ENCODE results near the gene AKAP9.

GRCh38 chr7:92141161-92141560 is 200.5 kb downstream of the AKAP9 start:
- TF ChIP-seq CTCF (IDR thresholded peaks at IDR 0.05) (no peak), POLR2A (IDR thresholded peaks at IDR 0.05) (no peak)

All from esophagus squamous epithelium (tissue), 4 donors.